GM18870 (cell line): ENCODE data around the gene ATXN2.
A peak's percentile ranks its signal among the peaks of the same experiment; 100 is the strongest.

Source experiments
- ATAC-seq: cut with Tn5 transposase; IDR thresholded peaks from one replicate; pipeline ENCODE4 v1.9.1; 2021; ENCODE audit warnings: moderate library complexity; ENCODE audit not compliant: unreplicated experiment

Gene ATXN2

GRCh38 chr12:111441107-111441928 lies 157.8 kb downstream of the ATXN2 start:
- ATAC-seq, result no peak

GRCh38 chr12:111440631-111441030 lies 158.5 kb downstream of the ATXN2 start:
- ATAC-seq, result no peak

GRCh38 chr12:111440152-111440551 lies 159.0 kb downstream of the ATXN2 start:
- no peak for ATAC-seq

GRCh38 chr12:111439657-111440151 lies 159.4 kb downstream of the ATXN2 start:
- no peak for ATAC-seq

GRCh38 chr12:111438481-111438880 lies 160.6 kb downstream of the ATXN2 start:
- no peak for ATAC-seq

GRCh38 chr12:111437816-111438454 lies 161.2 kb downstream of the ATXN2 start:
- no peak for ATAC-seq

GRCh38 chr12:111436811-111437210 lies 162.3 kb downstream of the ATXN2 start:
- no peak for ATAC-seq

- no peak for ATAC-seq
These were observed 162.8 kb downstream of the ATXN2 start for GRCh38 chr12:111436266-111436665.

- ATAC-seq, result no peak
These were observed 163.4 kb downstream of the ATXN2 start for GRCh38 chr12:111435661-111436201.

GRCh38 chr12:111434680-111435338 lies 164.3 kb downstream of the ATXN2 start:
- peak; percentile 67 for ATAC-seq

- no peak for ATAC-seq
These were observed 165.1 kb downstream of the ATXN2 start for GRCh38 chr12:111434049-111434448.

GRCh38 chr12:111431772-111432171 lies 167.3 kb downstream of the ATXN2 start:
- ATAC-seq, result no peak

- no peak for ATAC-seq
These were observed 168.4 kb downstream of the ATXN2 start for GRCh38 chr12:111430433-111431353.

- ATAC-seq, result no peak
These were observed 169.2 kb downstream of the ATXN2 start for GRCh38 chr12:111429828-111430432.

GRCh38 chr12:111428728-111429175 lies 170.4 kb downstream of the ATXN2 start:
- ATAC-seq, result no peak

GRCh38 chr12:111428081-111428727 lies 170.9 kb downstream of the ATXN2 start:
- ATAC-seq, result no peak

- no peak for ATAC-seq
These were observed 171.6 kb downstream of the ATXN2 start for GRCh38 chr12:111427417-111428074.

- ATAC-seq, result no peak
These were observed 172.6 kb downstream of the ATXN2 start for GRCh38 chr12:111426344-111427185.
